ENCODE measurements around the gene EXPH5.

EXPH5 gene

GRCh38 chr11:108559340-108559739 is 34.2 kb downstream of the EXPH5 start:
- peak; percentile 8 for DNase-seq

GRCh38 chr11:108558222-108558621 is 35.3 kb downstream of the EXPH5 start:
- DNase-seq: no peak

GRCh38 chr11:108556019-108556418 is 37.5 kb downstream of the EXPH5 start:
- DNase-seq: no peak

- no peak for DNase-seq
These were observed 41.7 kb downstream of the EXPH5 start for GRCh38 chr11:108551651-108552462.

GRCh38 chr11:108549319-108549885 is 44.2 kb downstream of the EXPH5 start:
- DNase-seq: no peak

GRCh38 chr11:108545909-108546501 is 47.6 kb downstream of the EXPH5 start:
- no peak for DNase-seq

- DNase-seq: no peak
These were observed 50.1 kb downstream of the EXPH5 start for GRCh38 chr11:108543316-108543964.

- no peak for DNase-seq
These were observed 52.0 kb downstream of the EXPH5 start for GRCh38 chr11:108541531-108541930.

GRCh38 chr11:108538502-108538901 is 55.1 kb downstream of the EXPH5 start:
- DNase-seq: no peak

- DNase-seq: no peak
These were observed 55.5 kb downstream of the EXPH5 start for GRCh38 chr11:108538022-108538424.

- no peak for DNase-seq
These were observed 56.8 kb downstream of the EXPH5 start for GRCh38 chr11:108536783-108537182.

GRCh38 chr11:108535384-108535955 is 58.1 kb downstream of the EXPH5 start:
- no peak for DNase-seq

- no peak for DNase-seq
These were observed 59.2 kb downstream of the EXPH5 start for GRCh38 chr11:108534274-108534882.

- DNase-seq: no peak
These were observed 63.1 kb downstream of the EXPH5 start for GRCh38 chr11:108530426-108530825.

- no peak for DNase-seq
These were observed 66.2 kb downstream of the EXPH5 start for GRCh38 chr11:108527382-108527781.

GRCh38 chr11:108525161-108525560 is 68.4 kb downstream of the EXPH5 start:
- DNase-seq: no peak

GRCh38 chr11:108524422-108524821 is 69.1 kb downstream of the EXPH5 start:
- no peak for DNase-seq

GRCh38 chr11:108522318-108522717 is 71.2 kb downstream of the EXPH5 start:
- no peak for DNase-seq

GRCh38 chr11:108518581-108518980 is 75.0 kb downstream of the EXPH5 start:
- no peak for DNase-seq

GRCh38 chr11:108516125-108516524 is 77.4 kb downstream of the EXPH5 start:
- no peak for DNase-seq

GRCh38 chr11:108512708-108513107 is 80.9 kb downstream of the EXPH5 start:
- DNase-seq: no peak

GRCh38 chr11:108511851-108512474 is 81.6 kb downstream of the EXPH5 start:
- DNase-seq: no peak
